Cardiac muscle cell (in vitro differentiated cells and primary cell): ENCODE results near the gene GPATCH4. TPM values are rescaled to one million over a fixed set of nuclear protein-coding genes. Genes with fewer than 3 reads are reported as not detected.

Source experiments
- DNase-seq, 2 donors: peaks; one replicate each; pipeline versions ENCODE4 v3.0.0 to v3.0.0-alpha.2; 2010 to 2017; ENCODE audit warnings: low read depth in 1 of 2, low spot score in 1 of 2
- H3K27ac ChIP-seq: fragments of 200-600 bp; sonication (generic); 2 replicates; pipeline ENCODE4 v1.5.1; 2016
- H3K27me3 ChIP-seq: fragments of 200-600 bp; sonication (generic); 2 replicates; pipeline ENCODE4 v1.6.0; 2016; ENCODE audit warnings: control low read depth
- H3K36me3 ChIP-seq: fragments of 200-600 bp; sonication (generic); 2 replicates; pipeline ENCODE4 v1.5.1; 2016; ENCODE audit warnings: control low read depth
- H3K4me1 ChIP-seq: fragments of 200-600 bp; sonication (generic); 2 replicates; pipeline ENCODE4 v1.8.1; 2017; ENCODE audit warnings: low read depth, mild to moderate bottlenecking, mixed run types
- H3K4me3 ChIP-seq: fragments of 200-600 bp; sonication (generic); 2 replicates; pipeline ENCODE4 v1.5.1; 2016; ENCODE audit warnings: mild to moderate bottlenecking
- H3K9me3 ChIP-seq: fragments of 200-600 bp; sonication (generic); 2 replicates; pipeline ENCODE4 v1.5.1; 2017; ENCODE audit warnings: low read depth, mild to moderate bottlenecking, control low read depth
- polyA plus RNA-seq: library from polyadenylated mRNA; unstranded; fragments of >200 nt; fragmentation: Nextera tagmentation; extraction: Ambion mirVana; gene quantifications from 2 replicates; pipeline ENCODE4 v1.2.1, GENCODE V29; 2016
- total RNA-seq: library from RNA; depleted of rRNA; stranded (reverse); fragments of >200 nt; gene quantifications from 2 replicates; pipeline ENCODE4 v1.2.3, GENCODE V29; 2016
- TF ChIP-seq, protein P1 (sequence below): IDR thresholded peaks from 2 replicates; pipeline ENCODE4 v1.5.1; 2012; ENCODE audit warnings: low read depth, mild to moderate bottlenecking, low read length

Gene GPATCH4
- total and polyA plus RNA-seq, 2 experiments from 2014 or later: 6.0 to 42.4 TPM

DNA sequence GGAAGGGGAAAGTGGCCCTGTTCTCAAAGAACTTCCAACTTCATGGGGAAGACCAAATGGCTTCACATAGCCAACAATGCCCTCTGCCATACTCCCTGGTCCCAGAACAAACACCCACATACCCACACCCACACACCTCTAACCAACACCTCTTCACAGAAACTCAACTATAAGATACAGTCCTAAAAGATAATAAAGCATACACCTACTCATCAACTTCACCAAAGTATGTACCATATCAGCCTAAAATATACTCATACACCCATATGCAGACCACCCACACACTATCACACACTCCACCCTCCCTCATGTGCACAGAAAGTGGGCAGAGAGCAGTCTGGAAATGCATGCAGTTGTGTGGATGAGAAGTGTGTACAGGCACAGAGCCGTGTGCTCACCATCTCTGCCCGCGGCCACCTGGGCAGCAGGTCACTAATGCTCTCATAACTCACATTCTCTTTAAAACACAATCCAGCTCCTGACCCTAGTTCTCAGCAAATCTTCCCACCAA, 56.6 kb downstream of the GPATCH4 start:
- no peak overlapping the region for H3K27ac ChIP-seq
- TF ChIP-seq, protein P1, sequence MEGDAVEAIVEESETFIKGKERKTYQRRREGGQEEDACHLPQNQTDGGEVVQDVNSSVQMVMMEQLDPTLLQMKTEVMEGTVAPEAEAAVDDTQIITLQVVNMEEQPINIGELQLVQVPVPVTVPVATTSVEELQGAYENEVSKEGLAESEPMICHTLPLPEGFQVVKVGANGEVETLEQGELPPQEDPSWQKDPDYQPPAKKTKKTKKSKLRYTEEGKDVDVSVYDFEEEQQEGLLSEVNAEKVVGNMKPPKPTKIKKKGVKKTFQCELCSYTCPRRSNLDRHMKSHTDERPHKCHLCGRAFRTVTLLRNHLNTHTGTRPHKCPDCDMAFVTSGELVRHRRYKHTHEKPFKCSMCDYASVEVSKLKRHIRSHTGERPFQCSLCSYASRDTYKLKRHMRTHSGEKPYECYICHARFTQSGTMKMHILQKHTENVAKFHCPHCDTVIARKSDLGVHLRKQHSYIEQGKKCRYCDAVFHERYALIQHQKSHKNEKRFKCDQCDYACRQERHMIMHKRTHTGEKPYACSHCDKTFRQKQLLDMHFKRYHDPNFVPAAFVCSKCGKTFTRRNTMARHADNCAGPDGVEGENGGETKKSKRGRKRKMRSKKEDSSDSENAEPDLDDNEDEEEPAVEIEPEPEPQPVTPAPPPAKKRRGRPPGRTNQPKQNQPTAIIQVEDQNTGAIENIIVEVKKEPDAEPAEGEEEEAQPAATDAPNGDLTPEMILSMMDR: no peak
- no peak for DNase-seq
- no peak overlapping the region for H3K4me3 ChIP-seq
- H3K27me3 ChIP-seq: no peaks in the 10 kb centered on the region
- H3K9me3 ChIP-seq: no peaks in the 10 kb centered on the region
- H3K36me3 ChIP-seq: no peaks in the 10 kb centered on the region
- H3K4me1 ChIP-seq: peaks cover 13% of the 10 kb centered on the region

Other genes starting within 250 kb of the GPATCH4 start
- gene RHBG, start 232.3 kb downstream of the GPATCH4 start, total RNA-seq: not detected in 2 replicates
- not detected in 2 replicates for gene RHBG, start 232.3 kb downstream of the GPATCH4 start, polyA plus RNA-seq
- 35.9 and 64.6 TPM in 2 replicates for gene MEF2D, start 100.7 kb downstream of the GPATCH4 start, total RNA-seq
- gene MEF2D, start 100.7 kb downstream of the GPATCH4 start, polyA plus RNA-seq: 35.1 and 52.1 TPM in 2 replicates
- gene IQGAP3, start 28.9 kb downstream of the GPATCH4 start, total RNA-seq: 4.2 and 31.8 TPM in 2 replicates
- gene IQGAP3, start 28.9 kb downstream of the GPATCH4 start, polyA plus RNA-seq: 0.95 and 10.0 TPM in 2 replicates
- gene TTC24, start 21.8 kb downstream of the GPATCH4 start, total RNA-seq: 0.15 and 0.18 TPM in 2 replicates
- 1.1 TPM in 1 of 2 replicates, not detected in the other for gene TTC24, start 21.8 kb downstream of the GPATCH4 start, polyA plus RNA-seq
- 130 and 179 TPM in 2 replicates for gene NAXE, start 9.7 kb downstream of the GPATCH4 start, total RNA-seq
- 154 and 166 TPM in 2 replicates for gene NAXE, start 9.7 kb downstream of the GPATCH4 start, polyA plus RNA-seq
- 7.6 and 19.0 TPM in 2 replicates for gene HAPLN2, start 17.9 kb upstream of the GPATCH4 start, total RNA-seq
- gene HAPLN2, start 17.9 kb upstream of the GPATCH4 start, polyA plus RNA-seq: 8.5 and 15.7 TPM in 2 replicates
- 0.86 and 1.2 TPM in 2 replicates for gene BCAN, start 40.6 kb upstream of the GPATCH4 start, total RNA-seq
- 0.23 and 0.39 TPM in 2 replicates for gene BCAN, start 40.6 kb upstream of the GPATCH4 start, polyA plus RNA-seq
- gene NES, start 75.9 kb upstream of the GPATCH4 start, total RNA-seq: 302 and 391 TPM in 2 replicates
- 86.5 and 89.3 TPM in 2 replicates for gene NES, start 75.9 kb upstream of the GPATCH4 start, polyA plus RNA-seq
- gene CRABP2, start 104.1 kb upstream of the GPATCH4 start, total RNA-seq: 556 and 900 TPM in 2 replicates
- 824 and 1,249 TPM in 2 replicates for gene CRABP2, start 104.1 kb upstream of the GPATCH4 start, polyA plus RNA-seq
- 22.8 and 25.4 TPM in 2 replicates for gene METTL25B, start 127.0 kb upstream of the GPATCH4 start, total RNA-seq
- 19.5 and 20.9 TPM in 2 replicates for gene METTL25B, start 127.0 kb upstream of the GPATCH4 start, polyA plus RNA-seq
- gene ISG20L2, start 127.3 kb upstream of the GPATCH4 start, total RNA-seq: 22.6 and 27.3 TPM in 2 replicates
- gene ISG20L2, start 127.3 kb upstream of the GPATCH4 start, polyA plus RNA-seq: 25.1 and 31.3 TPM in 2 replicates
- gene MRPL24, start 139.6 kb upstream of the GPATCH4 start, total RNA-seq: 34.9 and 54.1 TPM in 2 replicates
- 70.7 and 77.7 TPM in 2 replicates for gene MRPL24, start 139.6 kb upstream of the GPATCH4 start, polyA plus RNA-seq
- 207 and 480 TPM in 2 replicates for gene HDGF, start 150.2 kb upstream of the GPATCH4 start, total RNA-seq
- gene HDGF, start 150.2 kb upstream of the GPATCH4 start, polyA plus RNA-seq: 176 and 238 TPM in 2 replicates
- 117 and 126 TPM in 2 replicates for gene PRCC, start 166.1 kb upstream of the GPATCH4 start, total RNA-seq
- 118 and 150 TPM in 2 replicates for gene PRCC, start 166.1 kb upstream of the GPATCH4 start, polyA plus RNA-seq
- gene SH2D2A, start 215.4 kb upstream of the GPATCH4 start, total RNA-seq: 2.7 and 3.8 TPM in 2 replicates
- gene SH2D2A, start 215.4 kb upstream of the GPATCH4 start, polyA plus RNA-seq: 1.1 and 5.2 TPM in 2 replicates